Measurements from ENCODE around the gene ZDHHC19.

GRCh38 chr3:196192036-196192523, 19.1 kb downstream of the ZDHHC19 start:
- TF ChIP-seq EP300 (IDR thresholded peaks at IDR 0.05) (no peak), POLR2A (IDR thresholded peaks at IDR 0.05) (no peak), CTCF (IDR thresholded peaks at IDR 0.05) (no peak)

Measured in stomach (tissue), 4 donors.